Measurements from ENCODE around the gene PTPRA.
"Not testable (repeated sequence)": the region's sequence is repeated elsewhere in the genome, so short reads cannot be mapped to it uniquely, and the experiment has no call there.

The PTPRA gene

DNA sequence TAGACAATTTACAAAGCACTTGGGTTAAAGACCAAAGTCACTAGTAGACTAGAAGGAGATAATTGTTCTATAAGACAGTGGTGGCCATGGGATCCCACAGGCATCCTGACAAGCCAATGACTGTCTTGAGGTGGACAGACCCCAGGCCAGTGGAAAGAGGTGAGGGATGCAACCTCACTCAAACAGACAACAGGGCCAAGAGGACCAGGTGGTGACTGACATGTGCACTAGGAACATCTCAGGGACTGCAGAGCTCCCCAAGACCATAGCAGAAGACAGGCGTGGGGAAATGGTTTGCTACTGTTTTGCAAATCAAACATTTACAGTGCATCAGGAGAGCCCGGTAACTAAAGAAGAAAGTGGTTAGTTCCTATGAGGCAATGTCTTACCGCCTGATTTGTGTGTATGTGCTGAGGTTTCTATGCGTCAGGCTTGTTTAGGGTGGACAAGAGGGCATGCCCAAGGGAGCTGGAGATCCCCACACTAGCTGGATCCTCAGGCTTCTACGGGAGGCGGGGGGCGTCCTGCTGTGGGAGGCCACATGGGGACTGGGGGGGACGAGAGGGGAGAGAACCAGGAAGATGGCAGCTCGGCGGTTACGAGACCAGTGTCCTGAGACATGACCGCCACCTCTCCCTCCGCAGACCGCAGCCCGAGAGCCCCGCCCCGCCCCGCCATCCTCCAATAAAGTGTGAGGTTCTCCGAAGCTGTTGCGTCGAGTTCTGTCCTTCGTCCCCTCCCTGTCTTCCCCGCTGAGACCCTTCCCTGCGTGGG, 171.9 kb downstream of the PTPRA start:
- DNase-seq (ENCODE audit: low spot score) = no peak

DNA sequence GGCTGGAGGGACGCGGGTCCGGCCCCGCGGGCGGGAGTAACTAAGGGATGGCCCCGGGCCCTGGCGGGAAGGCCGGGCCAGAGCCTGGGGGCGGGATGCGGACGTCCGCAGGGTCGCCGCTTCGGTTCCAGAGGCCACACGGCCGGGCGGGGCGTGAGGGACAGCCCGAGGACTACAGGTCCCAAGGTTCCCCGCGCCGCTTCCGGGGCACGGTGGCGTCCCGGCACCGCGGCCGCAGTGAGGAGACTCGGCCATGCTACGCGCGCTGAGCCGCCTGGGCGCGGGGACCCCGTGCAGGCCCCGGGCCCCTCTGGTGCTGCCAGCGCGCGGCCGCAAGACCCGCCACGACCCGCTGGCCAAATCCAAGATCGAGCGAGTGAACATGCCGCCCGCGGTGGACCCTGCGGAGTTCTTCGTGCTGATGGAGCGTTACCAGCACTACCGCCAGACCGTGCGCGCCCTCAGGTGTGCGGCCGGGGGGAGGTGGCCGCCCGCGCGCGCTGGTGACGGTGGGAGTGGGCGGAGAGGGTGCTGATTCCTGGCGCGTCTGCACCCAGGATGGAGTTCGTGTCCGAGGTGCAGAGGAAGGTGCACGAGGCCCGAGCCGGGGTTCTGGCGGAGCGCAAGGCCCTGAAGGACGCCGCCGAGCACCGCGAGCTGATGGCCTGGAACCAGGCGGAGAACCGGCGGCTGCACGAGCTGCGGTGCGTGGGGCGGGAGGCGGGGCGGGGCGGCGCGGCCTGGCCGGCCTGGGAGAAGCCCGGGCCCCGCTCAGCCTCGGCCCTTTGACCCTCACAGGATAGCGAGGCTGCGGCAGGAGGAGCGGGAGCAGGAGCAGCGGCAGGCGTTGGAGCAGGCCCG, 172.8 kb downstream of the PTPRA start, which contains the start of gene MRPS26:
Gene MRPS26 (plus strand): TSS at position 237 of the 861 bp plus-strand sequence. CDS start 17 bp downstream, at position 254.
- peak; percentile 94 for DNase-seq (ENCODE audit: low spot score)

DNA sequence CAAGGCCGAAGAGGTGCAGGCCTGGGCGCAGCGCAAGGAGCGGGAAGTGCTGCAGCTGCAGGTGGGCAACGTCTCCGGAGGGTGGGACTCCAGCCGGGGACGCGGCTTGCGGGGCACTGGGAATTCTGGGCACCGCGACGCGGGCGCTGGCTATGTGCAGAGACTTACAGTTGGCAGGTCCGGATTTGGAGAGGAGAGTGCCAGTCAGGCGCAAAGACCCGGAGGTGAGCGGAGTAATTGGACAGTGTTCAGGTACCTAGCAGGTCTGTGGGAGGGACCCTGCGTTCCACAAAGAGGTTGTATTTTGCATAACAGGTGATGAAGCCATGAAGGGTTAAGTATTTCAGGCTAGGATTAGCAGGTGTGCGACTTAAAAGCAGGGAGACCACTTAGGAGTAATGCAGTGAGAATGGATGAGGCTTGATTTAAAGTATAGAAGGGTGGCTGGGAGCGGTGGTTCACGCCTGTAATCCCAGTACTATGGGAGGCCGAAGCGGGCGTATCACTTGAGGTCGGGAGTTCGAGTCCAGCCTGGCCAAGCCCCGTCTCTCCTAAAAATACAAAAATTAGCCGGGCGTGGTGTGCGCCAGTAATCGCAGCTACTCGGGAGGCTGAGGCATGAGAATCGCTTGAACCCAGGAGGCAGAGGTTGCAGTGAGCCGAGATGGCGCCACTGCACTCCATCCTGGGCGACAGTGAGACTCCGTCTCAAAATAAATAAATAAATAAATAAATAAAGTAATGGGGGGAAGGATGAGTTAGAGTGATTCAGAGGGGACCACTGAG, 173.6 kb downstream of the PTPRA start:
- peak; percentile 67 for DNase-seq (ENCODE audit: low spot score)

DNA sequence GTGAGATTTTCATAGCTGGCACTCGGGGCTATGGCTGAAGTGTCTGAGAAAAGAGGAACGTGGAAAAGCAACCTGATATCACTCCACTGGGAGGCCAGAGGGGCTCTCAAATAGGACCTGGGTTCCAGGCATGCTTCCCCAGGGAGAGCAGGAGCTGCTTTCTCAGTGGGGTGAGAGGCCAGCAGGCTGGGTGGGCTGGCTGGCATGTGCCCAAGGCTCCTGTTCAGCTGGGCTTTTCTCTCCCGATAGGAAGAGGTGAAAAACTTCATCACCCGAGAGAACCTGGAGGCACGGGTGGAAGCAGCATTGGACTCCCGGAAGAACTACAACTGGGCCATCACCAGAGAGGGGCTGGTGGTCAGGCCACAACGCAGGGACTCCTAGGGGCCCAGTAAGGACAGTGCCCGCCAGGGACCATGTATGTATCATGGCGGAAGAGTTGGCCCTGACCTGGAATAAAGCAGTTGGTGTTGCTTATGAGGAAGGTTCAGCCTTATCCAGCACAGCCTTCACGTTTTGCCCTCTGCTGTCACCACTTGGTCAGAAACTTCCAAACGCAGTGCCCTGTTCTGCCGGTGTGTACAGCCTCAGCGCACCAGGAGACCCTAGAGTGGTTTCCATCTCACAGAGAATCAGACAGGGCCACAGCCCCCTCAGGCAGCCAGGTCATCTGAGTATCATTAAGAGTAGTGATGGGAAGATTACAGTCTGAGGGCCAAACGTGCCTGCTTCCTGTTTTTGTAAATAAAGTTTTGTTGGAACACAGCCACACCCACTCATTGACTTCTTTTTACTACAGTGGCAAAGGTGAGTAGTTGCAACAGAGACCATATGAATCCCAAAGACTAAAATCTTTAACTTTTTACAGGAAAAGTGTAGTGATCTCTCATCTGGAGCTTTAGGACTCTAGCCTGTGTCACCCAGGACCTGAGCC, 174.5 kb downstream of the PTPRA start:
- no peak for DNase-seq (ENCODE audit: low spot score)

DNA sequence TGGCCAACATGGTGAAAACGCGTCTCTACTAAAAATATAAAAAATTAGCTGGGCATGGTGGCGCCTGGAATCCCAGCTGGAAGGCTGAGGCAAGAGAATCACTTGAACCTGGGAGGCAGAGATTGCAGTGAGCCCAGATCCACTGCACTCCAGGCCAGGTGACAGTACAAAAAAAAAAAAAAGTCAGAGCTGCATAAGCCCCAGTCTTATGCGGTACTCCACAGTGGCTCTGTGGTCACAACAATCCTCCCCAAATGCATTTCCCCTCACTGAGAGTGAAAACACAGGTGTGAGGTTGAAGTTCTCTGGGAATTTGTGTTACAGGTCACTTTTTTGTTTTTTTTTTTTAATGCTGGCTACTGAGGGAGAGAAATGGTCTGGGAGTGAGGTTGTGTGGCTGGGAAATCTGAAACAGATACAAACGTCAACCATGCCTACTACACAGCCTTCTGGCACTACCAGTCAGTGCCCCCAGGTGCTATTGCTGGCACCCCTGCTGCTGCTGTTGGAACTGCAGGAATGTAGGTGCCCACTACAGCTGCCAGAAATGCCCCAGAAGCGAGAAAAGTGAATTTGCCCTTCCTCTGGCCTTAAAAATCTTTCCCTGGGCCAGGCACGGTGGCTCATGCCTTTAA, 178.2 kb downstream of the PTPRA start:
- peak; percentile 40 for DNase-seq (ENCODE audit: low spot score)

DNA sequence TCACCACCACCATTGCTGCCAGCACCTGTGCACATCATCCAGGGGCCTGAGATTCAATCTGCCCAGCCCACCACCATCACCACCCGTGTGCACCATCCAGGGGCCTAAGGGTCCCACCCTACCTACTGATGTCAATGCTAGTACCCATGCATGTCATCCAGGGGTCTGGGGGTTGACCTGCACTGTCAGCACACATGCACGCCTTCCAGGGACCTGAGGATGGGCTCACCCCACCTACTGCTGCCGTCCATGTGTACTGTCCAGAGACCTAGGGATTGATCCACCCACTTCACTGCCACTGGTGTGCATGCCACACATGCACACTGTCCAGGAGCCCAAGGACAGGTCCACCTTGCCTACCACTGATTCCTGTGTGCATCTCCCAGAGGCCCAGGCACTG, 186.2 kb downstream of the PTPRA start:
- DNase-seq (ENCODE audit: low spot score) = peak; percentile 5

DNA sequence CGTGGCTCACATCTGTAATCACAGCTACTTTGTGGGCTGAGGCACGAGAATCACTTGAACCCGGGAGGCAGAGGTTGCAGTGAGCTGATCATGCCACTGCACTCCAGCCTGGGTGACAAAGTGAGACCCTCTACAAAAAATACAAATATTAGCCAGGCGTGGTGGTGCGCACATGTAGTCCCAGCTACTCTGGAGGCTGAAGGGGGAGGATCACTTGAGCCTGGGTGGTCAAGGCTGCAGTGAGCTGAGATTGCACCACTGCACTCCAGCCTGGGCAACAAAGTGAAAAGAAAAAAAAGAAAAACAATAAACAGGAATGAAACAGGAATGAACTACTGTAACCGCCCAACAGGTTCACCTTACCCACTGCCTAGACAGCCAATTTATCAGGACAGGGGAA, 190.8 kb downstream of the PTPRA start:
- DNase-seq (ENCODE audit: low spot score) = not testable (repeated sequence)

DNA sequence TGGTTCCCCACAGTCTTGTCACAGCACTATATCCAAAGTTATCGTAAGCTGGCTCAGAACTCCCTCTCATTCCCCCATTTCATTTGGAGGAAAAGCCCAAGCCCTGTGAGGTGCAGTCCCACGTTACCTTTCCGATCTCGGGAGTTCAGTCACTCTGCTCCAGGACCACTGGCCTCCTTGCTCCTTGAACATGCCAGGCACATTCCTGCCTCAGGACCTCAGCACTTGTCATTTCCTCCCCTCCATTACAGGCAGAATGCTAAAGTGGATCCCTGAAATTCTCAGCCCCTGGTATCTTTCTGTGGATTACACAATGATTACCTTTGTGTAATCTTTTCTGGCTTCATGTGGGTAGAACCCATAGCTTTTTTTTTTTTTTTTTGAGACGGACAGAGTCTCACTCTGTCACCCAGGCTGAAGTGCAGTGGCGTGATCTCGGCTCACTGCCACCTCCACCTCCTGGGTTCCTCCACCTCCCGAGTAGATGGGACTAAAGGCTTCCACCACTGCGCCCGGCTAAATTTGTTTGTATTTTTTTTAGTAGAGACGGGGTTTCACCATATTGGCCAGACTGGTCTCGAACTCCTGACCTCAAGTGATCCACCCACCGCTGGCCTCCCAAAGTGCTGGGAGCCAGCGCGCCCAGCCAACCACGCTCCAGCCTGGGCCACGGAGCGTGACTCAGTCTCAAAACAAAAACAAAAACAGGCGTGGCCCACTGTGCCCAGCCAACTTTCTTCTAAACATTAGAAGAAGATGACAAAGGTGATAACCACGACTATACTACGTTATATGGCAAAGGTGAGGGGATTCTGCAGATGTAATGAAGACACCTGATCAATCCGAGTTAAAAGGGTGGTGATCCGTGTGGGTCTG, 194.1 kb downstream of the PTPRA start:
- peak; percentile 4 for DNase-seq (ENCODE audit: low spot score)

DNA sequence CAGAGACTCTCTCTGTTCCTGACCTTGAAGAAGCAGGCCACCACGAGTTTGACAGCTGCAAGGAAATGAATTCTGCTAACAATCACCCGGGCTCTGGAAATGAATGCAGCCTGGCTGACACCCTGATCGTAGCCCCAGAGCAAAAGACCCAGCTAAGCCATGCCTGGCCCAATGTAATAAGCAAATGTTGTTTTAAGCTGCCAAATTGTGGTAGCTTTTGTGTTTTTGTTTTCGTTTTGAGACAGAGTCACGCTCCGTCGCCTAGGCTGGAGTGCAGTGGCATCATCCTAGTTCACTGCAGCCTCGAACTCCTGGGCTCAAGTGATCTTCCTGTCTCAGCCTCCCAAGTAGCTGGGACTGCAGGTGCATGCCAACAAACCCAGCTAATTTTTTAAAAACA, 194.8 kb downstream of the PTPRA start:
- DNase-seq (ENCODE audit: low spot score) = no peak

DNA sequence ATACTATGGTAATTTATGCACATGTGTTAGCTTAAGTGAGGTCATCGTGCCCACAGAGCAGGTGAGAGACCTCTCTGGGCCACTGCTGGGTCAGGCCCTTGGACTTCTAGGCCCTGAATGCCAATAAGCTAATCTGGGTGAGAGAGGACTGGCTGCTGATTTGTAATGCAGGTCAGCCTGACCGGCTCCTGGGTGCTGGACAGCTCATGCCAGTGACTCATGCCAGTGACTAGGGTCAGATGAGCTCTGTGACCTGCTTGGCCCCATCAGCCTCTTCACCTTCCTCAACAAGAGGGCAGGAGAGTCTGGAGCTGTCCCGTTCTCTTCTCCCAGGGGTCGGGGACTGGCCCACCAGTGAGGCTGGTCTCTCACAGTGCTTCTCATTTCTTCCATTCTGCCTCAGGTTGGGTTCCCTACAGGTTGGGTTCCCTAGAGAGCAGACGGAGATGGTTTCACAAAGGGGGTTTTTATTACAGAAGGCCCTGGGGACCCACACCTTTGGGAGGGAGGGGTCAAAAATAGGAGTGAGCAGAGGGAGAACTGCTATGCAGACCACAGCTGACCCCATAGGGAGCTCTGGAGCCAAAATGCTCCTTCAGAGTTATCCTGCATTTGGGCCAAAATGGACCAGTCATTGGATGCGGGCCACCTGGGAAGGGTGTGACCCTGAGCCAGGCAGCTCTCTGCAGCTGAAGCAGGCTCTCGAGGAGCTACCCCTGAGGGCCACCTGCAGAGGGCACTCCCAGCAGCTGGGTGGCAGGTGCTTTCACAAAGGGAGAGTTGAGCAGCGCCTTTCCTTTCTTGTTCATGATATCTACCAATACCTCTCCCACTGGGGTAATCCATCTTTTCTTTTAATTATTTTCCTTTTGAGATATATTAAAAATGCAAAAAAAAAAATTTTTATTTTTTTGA, 196.0 kb downstream of the PTPRA start:
- DNase-seq (ENCODE audit: low spot score) = peak; percentile 52

DNA sequence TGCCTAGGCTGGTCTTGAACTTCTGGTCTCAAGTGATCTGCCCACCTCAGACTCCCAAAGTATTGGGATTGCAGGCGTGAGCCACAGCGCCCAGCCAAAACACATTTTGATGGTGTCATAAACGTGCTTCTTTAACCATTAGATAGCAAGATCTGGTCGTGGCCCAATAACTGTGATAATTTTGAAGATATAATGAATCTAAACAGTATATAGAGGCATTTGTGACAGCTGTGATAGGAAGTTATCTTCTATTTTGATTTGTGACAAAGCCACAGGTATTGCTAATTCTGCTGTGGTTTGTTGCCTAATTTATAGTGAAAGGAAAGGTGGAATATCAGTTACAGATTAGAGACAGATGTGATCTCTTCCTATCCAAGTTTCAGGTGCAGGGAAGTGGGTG, 197.4 kb downstream of the PTPRA start:
- no peak for DNase-seq (ENCODE audit: low spot score)

DNA sequence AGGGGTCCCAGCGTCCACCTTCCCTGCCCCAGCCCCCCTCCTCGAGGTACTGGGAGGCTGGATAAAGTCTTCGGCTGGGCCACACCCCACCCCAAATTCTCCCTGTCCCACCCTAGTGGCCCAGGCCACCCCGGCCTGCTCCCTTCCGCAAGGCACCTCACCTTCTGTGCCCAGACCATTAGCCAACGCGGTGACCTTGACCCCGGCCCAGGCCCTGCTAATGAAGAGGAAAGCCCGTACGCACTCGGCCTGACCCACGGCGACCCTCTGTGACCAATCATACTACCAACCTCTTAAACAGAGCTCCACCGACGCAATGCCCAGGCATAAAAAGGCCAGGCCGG, 198.0 kb downstream of the PTPRA start:
- DNase-seq (ENCODE audit: low spot score) = no peak

DNA sequence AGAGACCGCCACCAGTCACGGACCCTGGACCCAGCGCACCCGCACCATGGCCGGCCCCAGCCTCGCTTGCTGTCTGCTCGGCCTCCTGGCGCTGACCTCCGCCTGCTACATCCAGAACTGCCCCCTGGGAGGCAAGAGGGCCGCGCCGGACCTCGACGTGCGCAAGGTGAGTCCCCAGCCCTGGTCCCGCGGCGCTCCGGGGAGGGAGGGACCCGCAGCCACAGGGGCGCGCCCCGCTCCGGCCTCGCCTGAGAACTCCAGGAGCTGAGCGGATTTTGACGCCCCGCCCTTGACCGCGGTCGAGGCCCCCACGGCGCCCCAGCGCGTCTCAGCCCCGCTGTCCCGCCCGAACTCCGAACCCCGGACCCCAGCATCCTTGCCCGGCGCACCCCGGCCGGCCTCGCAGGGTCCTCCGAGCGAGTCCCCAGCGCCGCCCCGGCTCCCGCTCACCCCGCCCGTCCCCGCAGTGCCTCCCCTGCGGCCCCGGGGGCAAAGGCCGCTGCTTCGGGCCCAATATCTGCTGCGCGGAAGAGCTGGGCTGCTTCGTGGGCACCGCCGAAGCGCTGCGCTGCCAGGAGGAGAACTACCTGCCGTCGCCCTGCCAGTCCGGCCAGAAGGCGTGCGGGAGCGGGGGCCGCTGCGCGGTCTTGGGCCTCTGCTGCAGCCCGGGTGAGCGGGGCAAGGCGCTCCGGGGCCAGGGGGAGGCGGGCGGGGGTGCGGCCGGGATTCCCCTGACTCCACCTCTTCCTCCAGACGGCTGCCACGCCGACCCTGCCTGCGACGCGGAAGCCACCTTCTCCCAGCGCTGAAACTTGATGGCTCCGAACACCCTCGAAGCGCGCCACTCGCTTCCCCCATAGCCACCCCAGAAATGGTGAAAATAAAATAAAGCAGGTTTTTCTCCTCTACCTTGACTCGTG, 198.6 kb downstream of the PTPRA start, which contains the start of gene OXT:
Gene OXT (plus strand): TSS at position 11 of the 920 bp plus-strand sequence. CDS start 36 bp downstream, at position 47.
- peak; percentile 25 for DNase-seq (ENCODE audit: low spot score)

DNA sequence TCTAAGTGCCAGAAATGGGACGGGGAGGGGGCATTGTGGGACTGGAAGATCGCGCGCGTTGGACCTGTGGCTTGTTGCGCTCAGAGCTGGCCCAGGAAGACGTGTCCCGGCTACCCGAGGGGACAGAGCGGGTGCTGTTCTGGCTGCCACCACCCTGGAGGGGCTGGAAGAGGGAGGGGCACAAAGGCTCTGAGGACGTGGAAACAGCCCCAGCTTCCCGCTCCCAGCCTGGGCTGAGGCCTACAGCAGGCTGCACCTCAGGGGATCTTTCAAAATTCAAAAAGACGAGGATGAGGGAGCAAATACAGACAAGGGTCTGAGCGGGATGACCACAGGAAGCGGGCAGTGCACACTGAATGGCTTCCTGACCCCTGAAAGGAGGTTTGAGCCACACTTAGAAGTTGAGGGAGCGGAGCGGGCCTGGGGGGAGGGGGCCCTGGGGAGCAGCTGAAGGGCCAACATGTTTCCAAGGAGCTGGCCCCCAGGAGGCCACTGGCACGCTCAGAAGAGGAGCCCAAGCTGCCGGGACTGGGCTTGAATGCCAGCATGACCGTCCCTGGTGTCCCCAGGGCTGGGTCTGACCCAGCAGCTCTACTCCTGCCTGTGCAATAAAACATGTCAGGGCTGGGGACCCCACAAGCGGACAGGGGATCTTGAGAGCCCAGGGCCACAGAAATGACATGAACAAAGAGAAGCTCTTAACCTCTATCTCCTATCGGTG, 199.4 kb downstream of the PTPRA start:
- no peak for DNase-seq (ENCODE audit: low spot score)

DNA sequence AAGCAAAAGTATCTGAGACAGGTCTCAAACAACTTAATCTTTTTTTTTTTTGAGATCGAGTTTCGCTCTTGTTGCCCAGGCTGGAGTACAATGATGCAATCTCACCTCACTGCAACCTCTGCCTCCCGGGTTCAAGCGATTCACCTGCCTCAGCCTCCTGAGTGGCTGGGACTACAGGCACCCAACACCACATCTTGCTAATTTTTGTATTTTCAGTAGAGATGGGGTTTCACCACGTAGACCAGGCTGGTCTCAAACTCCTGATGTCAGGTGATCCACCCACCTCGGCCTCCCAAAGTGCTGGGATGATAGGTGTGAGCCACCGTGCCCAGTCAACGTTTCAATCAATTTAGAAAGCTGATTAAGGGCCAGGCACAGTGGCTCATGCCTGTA, 200.0 kb downstream of the PTPRA start:
- DNase-seq (ENCODE audit: low spot score) = not testable (repeated sequence)

DNA sequence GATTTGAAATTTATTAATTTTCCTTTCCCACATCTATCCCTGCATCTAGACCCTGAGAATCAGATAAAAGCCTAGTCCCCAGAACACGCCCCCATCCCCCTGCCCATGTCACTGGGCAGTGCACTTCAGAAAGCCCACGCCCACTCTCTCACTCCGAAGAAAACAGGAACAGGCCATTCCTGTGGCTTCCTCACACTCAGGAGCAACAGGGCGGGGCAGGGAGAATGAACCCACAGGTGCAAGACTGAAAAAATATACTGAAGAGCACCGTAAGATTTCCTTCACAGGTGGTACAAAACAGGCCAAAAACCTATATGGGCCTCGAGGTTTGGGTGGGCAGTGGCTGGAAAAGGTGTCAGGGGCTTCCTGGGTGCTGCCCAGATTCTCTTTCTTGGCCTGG, 201.5 kb downstream of the PTPRA start:
- DNase-seq (ENCODE audit: low spot score) = no peak

DNA sequence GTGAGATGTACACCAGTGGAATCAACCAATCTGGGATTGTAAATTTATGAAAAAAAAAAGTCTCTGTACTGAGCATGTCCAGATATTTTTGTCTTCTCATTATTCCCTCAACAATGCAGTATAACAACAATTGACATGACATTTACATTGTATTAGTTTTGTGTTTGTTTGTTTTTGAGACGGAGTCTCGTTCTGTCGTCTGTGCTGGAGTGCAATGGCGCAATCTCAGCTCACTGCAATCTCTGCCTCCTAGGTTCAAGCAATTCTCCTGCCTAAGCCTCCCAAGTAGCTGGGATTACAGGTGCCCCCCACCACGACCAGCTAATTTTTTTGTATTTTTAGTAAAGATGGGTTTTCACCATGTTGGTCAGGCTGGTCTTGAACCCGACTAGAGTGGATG, 202.0 kb downstream of the PTPRA start:
- DNase-seq (ENCODE audit: low spot score) = not testable (repeated sequence)
